Kidney (tissue), 14 donors: ENCODE results near the gene RSBN1L. TPM values are rescaled to one million over a fixed set of nuclear protein-coding genes. Genes with fewer than 3 reads are reported as not detected.

Source experiments
- DNase-seq, 5 donors: peaks; one replicate each; pipeline ENCODE4 v3.0.0-alpha.2; 2013 to 2020
- FAIRE-seq: peaks from 2 replicates; lab custom pipeline; 2012; peaks lifted over from hg19 to GRCh38; lab: Jason Lieb, UNC
- H3K27ac ChIP-seq, 2 donors: one replicate each; pipeline ENCODE4 v1.7.0; 2013; ENCODE audit warnings: low read depth in 2 of 2, low read length in 2 of 2, inconsistent platforms in 1 of 2
- H3K27me3 ChIP-seq: one replicate; pipeline ENCODE4 v1.7.1; 2013; ENCODE audit warnings: low read length, inconsistent platforms; ENCODE audit not compliant: control insufficient read depth, insufficient read depth
- H3K36me3 ChIP-seq, 3 donors: one replicate each; pipeline versions ENCODE4 v1.7.0 to v1.7.1; 2013; ENCODE audit warnings: low read length in 3 of 3, control low read depth in 1 of 3, inconsistent platforms in 1 of 3; ENCODE audit not compliant: insufficient read depth in 3 of 3, control insufficient read depth in 2 of 3
- H3K4me1 ChIP-seq, 3 donors: one replicate each; pipeline versions ENCODE4 v1.7.0 to v1.7.1; 2013; ENCODE audit warnings: low read length in 3 of 3, inconsistent platforms in 1 of 3, low read depth in 1 of 3; ENCODE audit not compliant: control insufficient read depth in 2 of 3, insufficient read depth in 2 of 3
- H3K4me3 ChIP-seq, 3 donors: one replicate each; pipeline versions ENCODE4 v1.7.0 to v1.8.1; 2013; ENCODE audit warnings: low read length in 3 of 3, control low read depth in 1 of 3, inconsistent platforms in 1 of 3
- H3K9ac ChIP-seq, 3 donors: one replicate each; pipeline versions ENCODE4 v1.7.0 to v1.7.1; 2013; ENCODE audit warnings: low read length in 3 of 3, control low read depth in 1 of 3, inconsistent platforms in 1 of 3
- H3K9me3 ChIP-seq, 3 donors: one replicate each; pipeline versions ENCODE4 v1.7.0 to v1.7.1; 2013; ENCODE audit warnings: low read length in 3 of 3, control low read depth in 1 of 3, inconsistent platforms in 1 of 3; ENCODE audit not compliant: control insufficient read depth in 2 of 3, insufficient read depth in 1 of 3
- intact Hi-C: fragments of 100-400 bp; cut with DNase I; formaldehyde crosslinking; loops from one replicate; pipeline ENCODE4 v1.11.1; 2022
- polyA plus RNA-seq: library from polyadenylated mRNA; stranded (reverse); fragments of 350-450 nt; fragmentation: Illumina TruSeq; extraction: RNeasy Lipid Tissue Mini Kit (QIAGEN cat#74804); gene quantifications from one replicate; pipeline ENCODE4 v1.2.3, GENCODE V29; 2014; ENCODE audit warnings: low read depth, low replicate concordance; ENCODE audit not compliant: insufficient read depth
- total RNA-seq: library from RNA; stranded (reverse); fragmentation: NEBNext Ultra II Directional; extraction: Animal tissue kit (Norgen Biotek cat#: 25700); gene quantifications from one replicate; pipeline ENCODE4 v1.2.1, GENCODE V29; 2021
- TF ChIP-seq, protein P1 (sequence below): IDR thresholded peaks from 3 replicates; pipeline ENCODE4 v1.5.1; 2012; ENCODE audit warnings: mild to moderate bottlenecking, moderate library complexity, borderline replicate concordance; ENCODE audit not compliant: insufficient read depth; ENCODE audit errors: extremely low read depth
- donor health status: control.
- donor health status: control.
- donor health status: control.
- donor health status: control.
- donor health status: control.
- donor health status: DM: yes; HTN: yes; CAD: no.
- donor health status: Normal renal cell carcinoma (clear cell type).

Gene RSBN1L
- total and polyA plus RNA-seq, 2 donors from 2014 or later, result 7.3 to 18.0 TPM

DNA sequence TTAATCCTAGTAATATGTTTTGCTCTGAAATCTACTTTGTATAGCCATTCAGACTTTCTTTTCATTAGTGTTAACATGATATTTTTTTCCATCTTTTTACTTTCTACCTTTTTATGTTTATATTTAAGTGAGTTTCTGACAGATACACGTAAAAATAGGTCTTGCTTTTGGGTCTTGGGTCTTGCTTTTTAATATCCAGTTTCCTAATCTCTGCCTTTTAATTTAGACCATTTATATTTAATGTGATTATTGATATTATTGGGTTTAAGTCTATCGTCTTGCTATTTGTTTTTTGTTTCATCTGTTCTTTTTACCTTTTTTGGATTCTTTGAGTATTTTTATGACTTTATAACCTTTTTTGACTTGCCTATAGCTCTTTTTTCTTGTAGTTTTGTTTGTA lies 110.2 kb downstream of the RSBN1L start:
- Histone ChIP-seq H3K27ac (no peak overlapping the region), H3K9me3 (peaks cover 0 to 18% (median 0%) of the 10 kb centered on the region in 3 donors), H3K4me1 (peaks cover 0 to 3% (median 0%) of the 10 kb centered on the region in 3 donors), H3K27me3 (no peaks in the 10 kb centered on the region), H3K4me3 (no peak overlapping the region), H3K36me3 (no peaks in the 10 kb centered on the region), H3K9ac (no peak overlapping the region)
- intact Hi-C loops, result no loop called here
- FAIRE-seq (no peak), DNase-seq (no peak)
- TF ChIP-seq, protein P1, sequence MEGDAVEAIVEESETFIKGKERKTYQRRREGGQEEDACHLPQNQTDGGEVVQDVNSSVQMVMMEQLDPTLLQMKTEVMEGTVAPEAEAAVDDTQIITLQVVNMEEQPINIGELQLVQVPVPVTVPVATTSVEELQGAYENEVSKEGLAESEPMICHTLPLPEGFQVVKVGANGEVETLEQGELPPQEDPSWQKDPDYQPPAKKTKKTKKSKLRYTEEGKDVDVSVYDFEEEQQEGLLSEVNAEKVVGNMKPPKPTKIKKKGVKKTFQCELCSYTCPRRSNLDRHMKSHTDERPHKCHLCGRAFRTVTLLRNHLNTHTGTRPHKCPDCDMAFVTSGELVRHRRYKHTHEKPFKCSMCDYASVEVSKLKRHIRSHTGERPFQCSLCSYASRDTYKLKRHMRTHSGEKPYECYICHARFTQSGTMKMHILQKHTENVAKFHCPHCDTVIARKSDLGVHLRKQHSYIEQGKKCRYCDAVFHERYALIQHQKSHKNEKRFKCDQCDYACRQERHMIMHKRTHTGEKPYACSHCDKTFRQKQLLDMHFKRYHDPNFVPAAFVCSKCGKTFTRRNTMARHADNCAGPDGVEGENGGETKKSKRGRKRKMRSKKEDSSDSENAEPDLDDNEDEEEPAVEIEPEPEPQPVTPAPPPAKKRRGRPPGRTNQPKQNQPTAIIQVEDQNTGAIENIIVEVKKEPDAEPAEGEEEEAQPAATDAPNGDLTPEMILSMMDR, result no peak

DNA sequence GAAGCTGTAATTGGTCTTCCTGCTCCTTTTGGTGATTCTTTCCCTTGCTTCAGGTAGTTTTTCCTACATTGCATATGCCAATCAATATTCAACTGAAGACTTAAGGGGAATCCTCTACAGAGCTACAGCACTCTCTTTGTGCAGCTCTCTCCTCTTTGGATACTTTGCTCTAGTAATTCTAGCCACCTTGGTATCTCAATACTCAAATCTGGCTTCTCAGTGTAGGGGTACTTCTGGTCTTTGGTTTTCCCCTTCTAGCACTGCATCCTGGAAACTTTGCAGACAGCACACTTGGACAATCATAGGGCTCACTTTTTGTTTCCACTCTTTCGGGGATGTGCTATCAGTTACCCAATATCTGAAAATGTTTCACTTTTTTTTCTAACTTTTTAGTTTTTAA lies 112.3 kb downstream of the RSBN1L start:
- H3K27ac ChIP-seq, result no peak overlapping the region
- H3K36me3 ChIP-seq, result no peaks in the 10 kb centered on the region
- H3K9me3 ChIP-seq, result peaks cover 0 to 18% (median 0%) of the 10 kb centered on the region in 3 donors
- H3K9ac ChIP-seq, result no peak overlapping the region
- no peak overlapping the region for H3K4me3 ChIP-seq
- intact Hi-C loops, result no loop called here
- no peak for DNase-seq
- no peak for FAIRE-seq
- TF ChIP-seq, protein P1, result no peak
- H3K4me1 ChIP-seq, result no peaks in the 10 kb centered on the region
- H3K27me3 ChIP-seq, result no peaks in the 10 kb centered on the region

DNA sequence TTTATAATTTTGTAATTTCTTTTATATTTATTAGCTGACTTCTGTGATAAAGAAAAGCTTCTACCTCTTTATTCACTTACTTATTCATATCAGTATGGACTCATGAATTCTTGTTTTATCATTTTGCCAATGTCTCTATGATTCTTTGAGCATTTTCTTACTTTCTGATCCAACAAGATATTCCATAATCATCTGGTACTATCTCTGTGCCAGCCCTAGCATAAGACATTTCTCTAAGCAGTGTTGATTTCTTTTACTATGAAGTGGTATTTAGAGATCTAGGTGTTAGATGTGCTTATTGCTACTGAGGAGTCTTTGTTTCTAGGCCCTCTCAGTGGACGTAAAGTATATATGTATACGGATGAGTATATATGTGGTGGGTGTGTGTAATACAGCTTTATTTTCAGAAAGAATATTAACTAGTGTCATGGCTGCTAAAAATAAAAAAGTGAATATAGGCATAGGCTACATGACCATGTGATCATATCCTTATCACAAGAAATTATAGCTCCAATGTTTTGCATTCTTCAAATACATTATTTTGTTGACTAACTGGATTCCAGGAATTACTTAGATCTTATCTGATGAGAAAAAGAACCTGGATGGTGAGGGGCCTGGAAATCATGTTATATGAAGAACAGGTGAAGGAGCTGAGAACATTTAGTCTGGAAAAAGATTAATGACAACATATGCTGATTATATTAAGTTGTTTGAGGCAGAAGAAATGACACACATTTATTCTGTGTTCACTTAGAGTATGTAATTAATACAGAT lies 115.4 kb downstream of the RSBN1L start:
- Histone ChIP-seq H3K9ac (no peak overlapping the region), H3K36me3 (peaks cover 0 to 2% (median 0%) of the 10 kb centered on the region in 3 donors), H3K27me3 (no peaks in the 10 kb centered on the region), H3K27ac (no peak overlapping the region), H3K4me1 (no peaks in the 10 kb centered on the region), H3K4me3 (no peak overlapping the region), H3K9me3 (peaks cover 0 to 7% (median 0%) of the 10 kb centered on the region in 3 donors)
- DNase-seq (peak in 1 of 5 donors; percentile 16), FAIRE-seq (no peak)
- intact Hi-C loops, result no loop called here
- TF ChIP-seq, protein P1, result no peak
